GM12872 (cell line): ENCODE results near the gene NT5C1A.

ENCODE experiments used
- TF ChIP-seq, protein P1 (sequence below): IDR thresholded peaks from 3 replicates; pipeline ENCODE4 v1.5.1; 2011; ENCODE audit warnings: low read depth, mild to moderate bottlenecking, low read length, moderate library complexity; ENCODE audit not compliant: insufficient read depth

The NT5C1A gene

DNA sequence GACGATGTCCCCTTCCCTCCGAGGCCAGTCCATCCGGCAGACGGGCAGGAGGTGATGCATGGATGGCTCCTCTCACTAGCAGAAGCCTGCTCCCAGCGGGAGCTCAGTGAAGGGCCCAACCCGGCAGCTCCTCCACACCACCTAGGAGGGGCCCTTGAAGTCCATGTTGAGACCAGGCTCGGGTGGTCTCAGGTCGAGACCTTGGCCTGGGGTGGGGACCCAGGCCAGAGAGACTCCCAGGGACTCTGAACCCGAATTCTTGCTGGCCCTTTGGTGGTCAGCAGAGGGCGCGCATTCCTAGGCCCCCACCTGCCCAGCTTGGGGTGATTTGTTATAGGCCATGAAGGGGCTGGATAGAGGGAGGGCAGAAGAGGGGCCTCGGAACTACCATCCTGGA, 642 bp upstream of the NT5C1A start:
- TF ChIP-seq, protein P1, sequence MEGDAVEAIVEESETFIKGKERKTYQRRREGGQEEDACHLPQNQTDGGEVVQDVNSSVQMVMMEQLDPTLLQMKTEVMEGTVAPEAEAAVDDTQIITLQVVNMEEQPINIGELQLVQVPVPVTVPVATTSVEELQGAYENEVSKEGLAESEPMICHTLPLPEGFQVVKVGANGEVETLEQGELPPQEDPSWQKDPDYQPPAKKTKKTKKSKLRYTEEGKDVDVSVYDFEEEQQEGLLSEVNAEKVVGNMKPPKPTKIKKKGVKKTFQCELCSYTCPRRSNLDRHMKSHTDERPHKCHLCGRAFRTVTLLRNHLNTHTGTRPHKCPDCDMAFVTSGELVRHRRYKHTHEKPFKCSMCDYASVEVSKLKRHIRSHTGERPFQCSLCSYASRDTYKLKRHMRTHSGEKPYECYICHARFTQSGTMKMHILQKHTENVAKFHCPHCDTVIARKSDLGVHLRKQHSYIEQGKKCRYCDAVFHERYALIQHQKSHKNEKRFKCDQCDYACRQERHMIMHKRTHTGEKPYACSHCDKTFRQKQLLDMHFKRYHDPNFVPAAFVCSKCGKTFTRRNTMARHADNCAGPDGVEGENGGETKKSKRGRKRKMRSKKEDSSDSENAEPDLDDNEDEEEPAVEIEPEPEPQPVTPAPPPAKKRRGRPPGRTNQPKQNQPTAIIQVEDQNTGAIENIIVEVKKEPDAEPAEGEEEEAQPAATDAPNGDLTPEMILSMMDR, result peak; percentile 19; the same call in 1 of the 3 replicates

DNA sequence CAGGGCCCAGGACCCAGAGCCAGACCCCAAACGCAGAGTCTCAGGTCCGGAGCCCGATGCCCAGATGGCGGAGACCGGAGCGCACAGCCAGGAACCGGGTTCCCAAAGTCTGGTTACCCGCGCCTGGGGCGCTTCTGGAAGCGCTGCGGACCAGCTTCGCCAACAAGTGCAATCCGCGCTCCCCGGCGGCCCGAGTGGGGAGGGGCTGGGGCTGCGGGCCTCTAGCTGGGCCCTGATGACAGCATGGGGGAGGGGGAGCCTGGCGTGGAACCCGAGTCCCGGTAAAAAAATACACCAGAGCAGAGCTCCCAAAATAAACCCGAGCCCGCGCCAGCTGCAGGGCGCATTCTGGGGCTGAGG, 494 bp downstream of the NT5C1A start:
- TF ChIP-seq, protein P1, result no peak

DNA sequence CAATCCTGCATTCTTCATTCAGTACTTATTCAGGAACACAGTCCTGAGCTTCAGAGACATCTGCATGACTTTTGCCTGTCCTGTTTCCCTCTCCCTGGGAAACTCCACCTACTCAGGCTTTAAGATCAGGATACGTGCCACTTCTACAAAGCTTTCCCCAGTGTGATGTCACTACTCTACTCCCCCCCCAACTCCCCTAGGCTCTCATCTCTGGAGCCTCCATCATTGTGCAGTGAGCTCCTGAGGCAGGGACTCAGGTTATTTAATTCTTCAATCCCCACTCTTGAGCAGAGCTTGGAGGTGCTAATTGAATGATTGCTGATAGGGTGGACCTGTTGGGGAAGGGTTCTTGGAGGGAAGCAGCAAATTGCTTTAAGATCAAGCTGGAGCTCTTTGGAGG, 1.2 kb downstream of the NT5C1A start:
- TF ChIP-seq, protein P1, result no peak

DNA sequence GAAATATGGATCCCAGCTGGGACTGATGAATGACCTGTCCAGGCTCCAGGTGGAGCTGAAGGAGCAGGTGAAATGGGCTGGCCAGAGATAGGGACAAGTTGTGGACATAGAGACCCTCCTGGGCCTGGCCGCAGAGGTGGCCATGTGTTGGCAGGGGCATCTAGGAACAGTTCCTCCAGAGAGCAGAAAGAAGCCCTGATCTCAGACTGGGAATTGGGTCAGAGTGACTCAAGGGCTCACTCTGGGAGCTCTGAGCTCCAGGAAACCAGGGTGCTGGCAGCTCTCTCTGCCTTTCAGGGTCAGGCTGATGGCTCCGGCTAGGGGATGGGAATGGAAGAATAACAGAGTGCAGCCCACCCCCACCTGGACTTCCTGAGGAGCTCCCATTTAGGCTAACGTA, 3.0 kb downstream of the NT5C1A start:
- TF ChIP-seq, protein P1, result no peak

DNA sequence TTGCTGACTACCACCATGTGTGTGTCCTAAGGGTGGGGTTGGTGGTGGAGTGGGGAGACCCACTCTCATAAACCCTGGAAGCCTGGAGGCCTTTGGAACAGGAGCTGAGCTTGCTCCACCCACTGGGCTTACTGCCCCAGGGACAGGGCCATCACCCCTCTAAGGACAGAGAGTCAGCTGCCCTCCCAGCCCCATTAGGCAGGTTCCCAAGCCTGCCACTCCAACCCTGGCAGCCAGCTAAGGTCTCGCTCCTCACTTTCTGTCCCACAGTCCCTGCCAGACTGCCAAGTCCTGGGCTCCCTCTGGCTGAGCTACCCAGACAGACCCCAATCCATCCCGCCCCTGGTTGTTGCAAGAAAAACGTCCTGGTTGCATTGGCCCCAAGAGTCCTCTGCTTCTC, 3.8 kb downstream of the NT5C1A start:
- TF ChIP-seq, protein P1, result no peak

DNA sequence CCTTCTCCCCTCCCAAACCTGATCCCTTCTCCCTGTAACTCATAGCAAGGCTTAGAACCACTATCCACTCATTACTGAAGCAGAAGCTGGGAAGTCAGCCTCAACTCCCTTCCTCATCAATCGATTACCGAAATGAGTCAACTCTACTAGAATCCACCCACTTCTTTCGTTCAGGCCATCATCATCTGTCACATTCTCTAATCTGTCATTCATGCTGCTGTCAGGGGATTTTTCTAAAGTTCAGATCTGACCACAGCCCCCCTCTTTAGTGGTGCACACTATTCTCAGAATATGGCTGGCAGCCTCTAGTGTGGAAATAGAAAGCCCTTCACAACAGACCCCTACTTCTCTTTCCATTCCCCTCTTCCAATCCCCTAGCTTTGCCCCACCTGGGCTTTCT, 5.1 kb downstream of the NT5C1A start:
- TF ChIP-seq, protein P1, result no peak

DNA sequence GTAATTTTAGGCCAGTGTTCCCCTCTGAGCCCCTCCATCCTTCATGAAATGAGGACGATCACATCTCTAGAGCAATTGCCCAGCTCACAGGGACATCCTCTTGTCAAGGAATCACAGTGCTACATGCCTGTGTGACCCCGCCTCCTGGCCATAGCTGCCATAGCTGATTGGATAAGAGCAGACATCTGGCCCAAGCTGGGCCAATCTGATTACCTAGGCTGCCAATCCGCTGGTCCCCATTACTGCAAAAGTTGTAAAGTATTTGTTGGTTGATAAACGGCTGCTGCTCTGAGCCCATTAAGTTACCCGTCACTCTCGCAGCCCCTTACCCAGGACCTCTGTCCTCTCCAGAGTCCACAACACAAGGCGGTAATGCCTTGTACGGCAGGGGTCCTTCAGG, 8.3 kb downstream of the NT5C1A start:
- TF ChIP-seq, protein P1, result no peak

DNA sequence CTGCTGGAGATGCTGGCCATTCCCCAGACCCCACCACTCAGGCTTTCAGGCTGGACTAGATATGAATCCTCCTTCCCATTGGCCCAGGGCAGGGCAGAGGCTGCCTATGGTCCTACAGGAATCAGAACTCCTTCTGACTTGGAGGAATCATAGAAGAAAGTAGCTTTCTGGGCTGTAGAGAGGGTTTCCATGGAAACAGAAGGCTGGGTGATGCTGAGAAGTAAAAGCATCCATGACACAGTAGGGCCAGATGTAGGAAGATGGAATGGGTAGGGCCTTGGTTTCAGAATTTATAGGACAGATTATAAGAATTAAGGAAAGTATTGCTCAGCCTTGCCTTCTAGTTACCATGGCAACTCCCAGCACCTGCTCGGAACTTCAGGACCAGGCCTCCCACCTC, 9.0 kb downstream of the NT5C1A start:
- TF ChIP-seq, protein P1, result no peak
